Keratinocyte (primary cell): ENCODE measurements around the gene WEE2. TPM values are rescaled to one million over a fixed set of nuclear protein-coding genes. Genes with fewer than 3 reads are reported as not detected.

Source experiments
- DNase-seq: peaks from one replicate; pipeline ENCODE4 v3.0.0-alpha.2; 2011; ENCODE audit warnings: low read depth, missing footprints, low spot score
- FAIRE-seq: peaks from 2 replicates; lab custom pipeline; 2011; peaks lifted over from hg19 to GRCh38; lab: Jason Lieb, UNC
- H2AFZ ChIP-seq: 2 replicates; pipeline ENCODE4 v1.6.0; 2012; ENCODE audit warnings: low read length, control low read depth, inconsistent platforms; ENCODE audit not compliant: control insufficient read depth
- H3K27ac ChIP-seq: 2 replicates; pipeline ENCODE4 v1.5.1; 2011; ENCODE audit warnings: low read length; ENCODE audit not compliant: control insufficient read depth, insufficient read depth
- H3K27me3 ChIP-seq: 3 replicates; pipeline ENCODE4 v1.6.0; 2011; ENCODE audit warnings: low read length; ENCODE audit not compliant: control insufficient read depth, insufficient read depth; ENCODE audit errors: extremely low read depth
- H3K36me3 ChIP-seq, 2 experiments: 2 replicates in 1 of 2; 3 replicates in 1 of 2; pipeline ENCODE4 v1.5.1; 2011; ENCODE audit warnings: low read length in 2 of 2, mild to moderate bottlenecking in 1 of 2; ENCODE audit not compliant: control insufficient read depth in 2 of 2, insufficient read depth in 2 of 2; ENCODE audit errors: extremely low read depth in 1 of 2
- H3K4me1 ChIP-seq: 3 replicates; pipeline ENCODE4 v1.5.1; 2011; ENCODE audit warnings: low read length; ENCODE audit not compliant: control insufficient read depth, insufficient read depth; ENCODE audit errors: extremely low read depth
- H3K4me2 ChIP-seq: 3 replicates; pipeline ENCODE4 v1.6.0; 2011; ENCODE audit warnings: low read depth, low read length; ENCODE audit not compliant: control insufficient read depth, insufficient read depth; ENCODE audit errors: extremely low read depth
- H3K4me3 ChIP-seq, 3 experiments: fragments of 200-600 bp in 1 of 3; sonication (generic) in 1 of 3; 2 replicates in 2 of 3; 3 replicates in 1 of 3; pipeline ENCODE4 v1.5.1; 2011 to 2016; ENCODE audit warnings: low read length in 3 of 3, mild to moderate bottlenecking in 3 of 3, control low read depth in 2 of 3, inconsistent platforms in 1 of 3, low read depth in 1 of 3, mixed read lengths in 1 of 3, mixed run types in 1 of 3, moderate library complexity in 1 of 3; ENCODE audit not compliant: control insufficient read depth in 2 of 3, insufficient read depth in 2 of 3; ENCODE audit errors: extremely low read depth in 1 of 3
- H3K79me2 ChIP-seq: 2 replicates; pipeline ENCODE4 v1.6.0; 2012; ENCODE audit warnings: low read length; ENCODE audit not compliant: control insufficient read depth, insufficient read depth
- H3K9ac ChIP-seq: 3 replicates; pipeline ENCODE4 v1.6.0; 2011; ENCODE audit warnings: low read length; ENCODE audit not compliant: control insufficient read depth, insufficient read depth; ENCODE audit errors: extremely low read depth
- H3K9me1 ChIP-seq: 3 replicates; pipeline ENCODE4 v1.6.0; 2011; ENCODE audit warnings: low read length; ENCODE audit not compliant: control insufficient read depth, insufficient read depth; ENCODE audit errors: extremely low read depth
- H3K9me3 ChIP-seq: 2 replicates; pipeline ENCODE4 v1.5.1; 2012; ENCODE audit warnings: low read depth, low read length; ENCODE audit not compliant: control insufficient read depth
- H4K20me1 ChIP-seq: 3 replicates; pipeline ENCODE4 v1.6.0; 2011; ENCODE audit warnings: low read length; ENCODE audit not compliant: control insufficient read depth, insufficient read depth; ENCODE audit errors: extremely low read depth
- EZH2 ChIP-seq: IDR thresholded peaks from one replicate; pipeline ENCODE4 v1.6.1; 2012; ENCODE audit warnings: inconsistent platforms, mild to moderate bottlenecking, low read length, moderate library complexity
- dilution Hi-C: fragments of 300-500 bp; cut with MboI; formaldehyde crosslinking; loops from one replicate; pipeline ENCODE4 v1.7.0; 2020; ENCODE audit warnings: low sequenced_read_pairs; ENCODE audit not compliant: extremely low pct_ligation_motif_present
- polyA plus RNA-seq, 5 experiments: library from polyadenylated mRNA; depleted of rRNA in 3 of 5; stranded (reverse) in 3 of 5; stranded (forward) in 1 of 5; unstranded in 1 of 5; fragments of >200 nt; gene quantifications; 1 replicate in 1 of 5; 2 replicates in 3 of 5; 3 replicates in 1 of 5; pipeline versions ENCODE4 v1.2.1 to v1.2.3, GENCODE V29; 2011 to 2012; ENCODE audit warnings: missing spikeins in 2 of 5, low read depth in 1 of 5, low replicate concordance in 1 of 5
- TF ChIP-seq, protein P1 (sequence below), 3 experiments: IDR thresholded peaks in 1 of 3; conservative IDR thresholded peaks in 1 of 3; optimal IDR thresholded peaks in 1 of 3; 2 replicates in 2 of 3; 3 replicates in 1 of 3; pipeline versions ENCODE3 to v1.5.1; 2011; ENCODE audit warnings: low read length in 3 of 3, mild to moderate bottlenecking in 3 of 3, moderate library complexity in 2 of 3, control low read depth in 1 of 3, inconsistent platforms in 1 of 3; ENCODE audit not compliant: insufficient read depth in 2 of 3; ENCODE audit errors: extremely low read depth in 1 of 3

WEE2 gene
- polyA plus RNA-seq, 1 donor (not counting 4 experiments of a cell fraction or from before 2014, with no cell fraction given), result not detected

DNA sequence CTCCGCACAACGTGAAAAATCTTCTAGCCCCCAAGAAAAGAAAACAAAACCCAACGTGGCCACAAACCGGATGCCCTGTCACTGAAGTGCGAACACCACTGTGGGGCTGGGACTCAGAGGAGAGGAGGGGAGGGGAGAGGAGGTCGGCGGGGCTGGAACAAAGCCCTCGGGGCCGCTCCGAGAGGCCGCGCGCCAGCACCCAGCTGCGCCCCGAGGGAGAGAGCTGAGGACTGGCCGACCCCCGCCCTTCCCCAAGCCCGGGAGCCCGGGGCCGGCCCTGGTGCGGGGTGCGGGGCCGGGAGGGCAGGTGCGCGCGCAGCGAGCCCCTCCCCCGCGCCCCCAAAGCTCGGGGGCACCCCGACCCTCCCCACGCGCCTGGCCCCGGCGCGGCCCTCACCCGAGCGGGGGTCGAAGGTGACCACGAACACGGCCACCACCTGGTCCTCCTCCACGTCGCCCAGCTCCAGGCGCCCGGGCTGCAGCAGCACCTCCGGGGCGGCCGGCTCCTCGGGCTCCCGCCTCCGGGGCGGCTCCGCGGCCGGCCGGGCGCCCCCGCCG lies 6.6 kb upstream of the WEE2 start:
- H3K4me1 ChIP-seq, result peaks cover 13% of the 10 kb centered on the region
- FAIRE-seq (no peak), DNase-seq (no peak)

DNA sequence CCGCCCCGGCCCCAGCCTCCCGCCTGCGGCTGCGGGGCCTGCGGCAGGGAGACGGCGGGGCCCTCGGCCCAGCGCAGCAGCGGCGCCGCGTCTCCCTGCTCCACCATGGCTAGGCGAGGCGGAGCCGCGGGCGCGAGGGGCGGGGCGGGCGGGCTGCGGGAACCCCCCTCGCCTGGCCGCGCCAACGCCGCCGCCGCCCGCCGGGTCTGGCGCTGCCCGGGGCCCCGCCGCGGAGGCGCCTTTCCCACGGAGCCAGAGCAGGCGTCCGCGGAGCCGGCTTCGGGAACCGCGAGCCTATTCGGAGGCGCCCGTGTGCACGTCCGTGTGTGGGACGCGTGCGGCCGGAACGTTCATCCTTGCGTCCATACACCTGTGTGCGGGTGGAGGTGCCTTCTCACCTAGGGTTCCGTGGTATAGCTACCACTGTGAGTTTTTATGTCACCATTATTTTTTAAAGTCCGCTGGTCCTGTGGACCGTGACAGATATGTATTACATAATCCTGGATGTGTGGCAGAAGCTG lies 6.0 kb upstream of the WEE2 start, which contains the start of gene DENND11:
Gene DENND11, minus strand, starts transcription at position 120 of the 521 bp plus-strand sequence. Its CDS starts 13 bp downstream, at position 107.
- H3K4me1 ChIP-seq, result peaks cover 16% of the 10 kb centered on the region
- FAIRE-seq (no peak), DNase-seq (no peak)
- no peaks in the 10 kb centered on the region for H3K27me3 ChIP-seq
- H2AFZ ChIP-seq, result peak within 1 kb of the TSS; percentile 87
- no peaks in the 10 kb centered on the region for H4K20me1 ChIP-seq
- dilution Hi-C loops, result no loop called here
- no peak within 1 kb of the TSS for H3K27ac ChIP-seq
- H3K9ac ChIP-seq, result peak within 1 kb of the TSS; percentile 61
- H3K36me3 ChIP-seq, result no peaks in the 10 kb centered on the region
- H3K4me3 ChIP-seq, result peak within 1 kb of the TSS; percentile 56 to 76 (median 75)
- H3K9me3 ChIP-seq, result no peaks in the 10 kb centered on the region
- no peaks in the 10 kb centered on the region for H3K9me1 ChIP-seq
- H3K79me2 ChIP-seq, result no peaks in the 10 kb centered on the region
- H3K4me2 ChIP-seq, result peak within 1 kb of the TSS; percentile 91
- TF ChIP-seq, protein P1, sequence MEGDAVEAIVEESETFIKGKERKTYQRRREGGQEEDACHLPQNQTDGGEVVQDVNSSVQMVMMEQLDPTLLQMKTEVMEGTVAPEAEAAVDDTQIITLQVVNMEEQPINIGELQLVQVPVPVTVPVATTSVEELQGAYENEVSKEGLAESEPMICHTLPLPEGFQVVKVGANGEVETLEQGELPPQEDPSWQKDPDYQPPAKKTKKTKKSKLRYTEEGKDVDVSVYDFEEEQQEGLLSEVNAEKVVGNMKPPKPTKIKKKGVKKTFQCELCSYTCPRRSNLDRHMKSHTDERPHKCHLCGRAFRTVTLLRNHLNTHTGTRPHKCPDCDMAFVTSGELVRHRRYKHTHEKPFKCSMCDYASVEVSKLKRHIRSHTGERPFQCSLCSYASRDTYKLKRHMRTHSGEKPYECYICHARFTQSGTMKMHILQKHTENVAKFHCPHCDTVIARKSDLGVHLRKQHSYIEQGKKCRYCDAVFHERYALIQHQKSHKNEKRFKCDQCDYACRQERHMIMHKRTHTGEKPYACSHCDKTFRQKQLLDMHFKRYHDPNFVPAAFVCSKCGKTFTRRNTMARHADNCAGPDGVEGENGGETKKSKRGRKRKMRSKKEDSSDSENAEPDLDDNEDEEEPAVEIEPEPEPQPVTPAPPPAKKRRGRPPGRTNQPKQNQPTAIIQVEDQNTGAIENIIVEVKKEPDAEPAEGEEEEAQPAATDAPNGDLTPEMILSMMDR (optimal IDR thresholded peaks at IDR 0.05 in 1 of 3, IDR thresholded peaks at IDR 0.05 in 1 of 3, conservative IDR thresholded peaks at IDR 0.05 in 1 of 3; ENCODE audit: extremely low read depth in 1 of 3, insufficient read depth in 2 of 3, low read length in 3 of 3), result no peak
- no peak for TF ChIP-seq EZH2

More for the DNA sequence above, 6.6 kb upstream of the WEE2 start:
- Histone ChIP-seq H2AFZ (peak overlapping the region; percentile 73), H3K9ac (peak overlapping the region; percentile 61), H3K9me3 (no peaks in the 10 kb centered on the region), H4K20me1 (no peaks in the 10 kb centered on the region), H3K36me3 (no peaks in the 10 kb centered on the region), H3K4me2 (peak overlapping the region; percentile 53), H3K27me3 (no peaks in the 10 kb centered on the region), H3K4me3 (peak overlapping the region; percentile 56 to 76 (median 56)), H3K79me2 (no peaks in the 10 kb centered on the region), H3K27ac (no peak overlapping the region), H3K9me1 (no peaks in the 10 kb centered on the region)
- dilution Hi-C loops, result no loop called here
- no peak for TF ChIP-seq EZH2
- TF ChIP-seq, protein P1 (optimal IDR thresholded peaks at IDR 0.05 in 1 of 3, IDR thresholded peaks at IDR 0.05 in 1 of 3, conservative IDR thresholded peaks at IDR 0.05 in 1 of 3; ENCODE audit: extremely low read depth in 1 of 3, insufficient read depth in 2 of 3, low read length in 3 of 3), result no peak
